ENCODE measurements around the gene ZBTB38. TPM values are rescaled to one million over a fixed set of nuclear protein-coding genes. Genes with fewer than 3 reads are reported as not detected.

The ZBTB38 gene
- total RNA-seq (2014; rRNA removed; shearing (Covaris generic)) (7.6 and 8.4 TPM in 2 replicates), total RNA-seq (2022) (12.4 and 16.6 TPM in 2 replicates), Bru-seq, nascent RNA (percentile 52 among the genes with signal in this experiment), BruChase-seq, experiment 1, labeled RNA remaining after a 6-hour chase (percentile 43 among the genes with signal in this experiment), BruChase-seq, experiment 2, labeled RNA remaining after a 2-hour chase (percentile 51 among the genes with signal in this experiment)
- long read RNA-seq, partial matches to known transcripts = 2 of 9 reads
- long read RNA-seq, other reads (novel, unspliced or antisense) = 5 of 9 reads

GRCh38 chr3:141368062-141368924 is at the start of gene ZBTB38:
ZBTB38 (plus strand) TSS chr3:141368504; CDS start chr3:141442389, 73,885 bp downstream.
- ChIA-PET POLR2A (interaction anchor here (0.7 to 4.2 kb wide), 3 partner anchors 17 to 268 kb away, joined by 3 to 25 read pairs (median 8); no protein-coding TSS in a partner anchor), CTCF (ENCODE audit: unreplicated experiment) (no interaction called here)
- no peaks in the 10 kb centered on the region for H4K20me1 ChIP-seq (ENCODE audit: insufficient read depth, low read length)
- no peak within 1 kb of the TSS for H3K4me3 ChIP-seq (ENCODE audit: low read depth, low read length, poor library complexity, severe bottlenecking)
- H3K9me2 ChIP-seq (ENCODE audit: insufficient read depth, low read length) = no peaks in the 10 kb centered on the region
- no peaks in the 10 kb centered on the region for H3K36me3 ChIP-seq (ENCODE audit: insufficient read depth, low read length)
- no peak for DNase-seq (ENCODE audit: low spot score)
- peaks cover 5% of the 10 kb centered on the region for H3K4me1 ChIP-seq (ENCODE audit: insufficient read depth, low read length, poor library complexity, severe bottlenecking)
- H3K9me3 ChIP-seq (ENCODE audit: low read length) = peaks cover under 1% of the 10 kb centered on the region; the same call in 1 of the 2 replicates
- no peak within 1 kb of the TSS for H3K27ac ChIP-seq (ENCODE audit: low read depth, low read length, poor library complexity, severe bottlenecking)
- no TSS peak for BruUV-seq (replicated peaks)
- H3K79me2 ChIP-seq (ENCODE audit: insufficient read depth, low read depth, low read length) = no peaks in the 10 kb centered on the region
- TF ChIP-seq EZH2phosphoT487 (IDR thresholded peaks at IDR 0.05; ENCODE audit: borderline replicate concordance, low read depth, low read length) = no peak
- TF ChIP-seq CTCF (conservative IDR thresholded peaks at IDR 0.05; ENCODE audit: low read length) = no peak
- intact Hi-C loops (cut with micrococcal nuclease; ENCODE audit: unreplicated experiment) = loop anchor here (10.0 kb wide), 1 partner anchor 197 kb away; no protein-coding TSS in a partner anchor
- H3K4me2 ChIP-seq (ENCODE audit: low read length) = no peak within 1 kb of the TSS
- peak within 1 kb of the TSS; percentile 82; the same call in 1 of the 2 replicates for H2AFZ ChIP-seq (ENCODE audit: low read length)

GRCh38 chr3:141320399-141321108 is 47.8 kb upstream of the ZBTB38 start:
- H3K4me2 ChIP-seq (ENCODE audit: low read length) = peak overlapping the region; percentile 27
- ChIA-PET POLR2A (interaction anchor here (0.5 to 0.9 kb wide), 4 partner anchors 9 to 120 kb away, joined by 3 to 4 read pairs (median 4); no protein-coding TSS in a partner anchor), CTCF (ENCODE audit: unreplicated experiment) (no interaction called here)

More at GRCh38 chr3:141320399-141321108, 47.8 kb upstream of the ZBTB38 start:
- no peaks in the 10 kb centered on the region; the same call in 1 of the 2 replicates for H3K36me3 ChIP-seq (ENCODE audit: insufficient read depth, low read length)
- no peak for TF ChIP-seq EZH2phosphoT487 (IDR thresholded peaks at IDR 0.05; ENCODE audit: borderline replicate concordance, low read depth, low read length)
- TF ChIP-seq CTCF (conservative IDR thresholded peaks at IDR 0.05; ENCODE audit: low read length) = no peak
- H3K9me2 ChIP-seq (ENCODE audit: insufficient read depth, low read length) = no peaks in the 10 kb centered on the region
- no TSS peak for BruUV-seq (replicated peaks)
- peak; percentile 43 for DNase-seq (ENCODE audit: low spot score)
- H2AFZ ChIP-seq (ENCODE audit: low read length) = peak overlapping the region; percentile 96
- H3K4me3 ChIP-seq (ENCODE audit: low read depth, low read length, poor library complexity, severe bottlenecking) = peak overlapping the region; percentile 9
- intact Hi-C loops (cut with micrococcal nuclease; ENCODE audit: unreplicated experiment) = no loop called here
- no peaks in the 10 kb centered on the region for H4K20me1 ChIP-seq (ENCODE audit: insufficient read depth, low read length)
- H3K79me2 ChIP-seq (ENCODE audit: insufficient read depth, low read depth, low read length) = no peaks in the 10 kb centered on the region
- no peaks in the 10 kb centered on the region for H3K9me3 ChIP-seq (ENCODE audit: low read length)
- no peak overlapping the region for H3K27ac ChIP-seq (ENCODE audit: low read depth, low read length, poor library complexity, severe bottlenecking)
- H3K4me1 ChIP-seq (ENCODE audit: insufficient read depth, low read length, poor library complexity, severe bottlenecking) = peaks cover 10% of the 10 kb centered on the region

Measured in OCI-LY7 (cell line).